HG02623 (cell line): Measurements from ENCODE around the gene TSPAN18.

ENCODE experiments used
- ATAC-seq: cut with Tn5 transposase; IDR thresholded peaks from one replicate; pipeline ENCODE4 v1.9.1; 2021; ENCODE audit warnings: moderate library complexity; ENCODE audit not compliant: unreplicated experiment

Gene TSPAN18

DNA sequence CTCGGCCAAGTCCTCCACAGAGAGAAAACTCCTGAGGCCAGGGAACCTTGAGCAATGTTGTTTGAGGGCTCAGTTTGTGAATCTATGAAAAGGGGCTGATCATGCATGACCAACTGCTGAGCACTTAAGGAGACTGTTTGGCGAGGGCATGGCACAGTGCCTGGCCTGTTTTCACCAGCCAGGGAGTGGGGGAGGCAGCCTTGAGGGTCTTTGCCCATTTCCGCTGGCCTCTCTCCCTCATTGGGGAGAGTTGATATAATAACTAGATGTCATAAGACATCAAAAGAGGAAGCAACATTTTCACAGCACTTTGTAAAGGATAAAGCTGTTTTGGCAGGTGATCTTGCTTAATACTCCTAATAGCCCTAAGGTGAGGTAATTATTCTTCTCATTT lies 113.3 kb downstream of the TSPAN18 start:
- ATAC-seq: no peak

DNA sequence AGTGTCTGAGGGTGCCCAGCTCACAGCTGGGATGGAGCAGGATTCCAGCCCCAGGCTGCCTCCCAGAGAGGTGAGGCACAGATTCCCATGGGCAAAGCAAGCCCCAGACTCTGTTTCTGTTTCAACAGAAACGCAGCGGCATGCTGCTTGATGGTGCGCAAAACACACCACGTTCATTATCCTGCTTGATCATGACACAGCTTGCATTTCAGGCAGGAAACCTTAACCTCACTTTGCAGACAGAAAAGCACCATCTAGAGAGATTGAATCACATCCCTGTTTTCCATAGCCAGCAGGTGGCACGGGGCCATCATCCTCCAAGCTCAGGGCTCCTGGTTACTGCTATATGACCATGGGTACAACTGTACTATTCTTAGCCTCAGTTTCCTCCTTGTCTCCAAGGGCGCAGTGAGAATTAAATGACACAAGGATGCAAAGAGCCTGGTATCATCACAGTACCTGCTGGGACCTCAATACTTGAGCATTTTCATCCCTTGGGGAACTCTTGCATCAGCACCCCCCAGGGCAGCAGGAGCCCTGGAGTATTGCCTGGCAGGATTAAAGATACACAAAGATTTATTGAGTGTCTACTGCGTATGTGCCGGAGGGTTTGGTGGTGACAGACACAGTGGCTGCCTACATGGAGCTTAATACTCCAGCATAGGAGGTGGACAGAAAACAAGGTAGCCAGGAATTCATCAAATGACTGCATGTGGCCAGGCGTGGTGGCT lies 113.9 kb downstream of the TSPAN18 start:
- no peak for ATAC-seq

DNA sequence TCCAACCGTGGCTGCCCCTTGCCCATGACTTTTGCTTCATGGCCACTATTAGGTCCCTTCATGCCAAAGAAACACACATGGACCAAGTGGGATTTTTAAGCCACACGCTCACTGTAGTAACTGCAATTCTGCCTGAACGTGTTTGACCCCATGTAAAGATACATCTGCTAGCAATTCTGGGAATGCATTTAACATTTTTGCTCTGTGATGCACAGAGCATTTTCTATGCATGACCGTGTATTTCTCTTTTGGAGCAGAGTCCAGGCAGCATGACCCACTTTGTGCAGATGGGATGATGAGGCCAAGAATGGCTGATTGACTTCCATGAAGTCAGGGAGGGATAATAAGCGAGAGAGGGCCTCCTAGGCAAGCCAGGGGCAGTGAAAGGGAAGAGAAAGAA lies 115.5 kb downstream of the TSPAN18 start:
- ATAC-seq: no peak

DNA sequence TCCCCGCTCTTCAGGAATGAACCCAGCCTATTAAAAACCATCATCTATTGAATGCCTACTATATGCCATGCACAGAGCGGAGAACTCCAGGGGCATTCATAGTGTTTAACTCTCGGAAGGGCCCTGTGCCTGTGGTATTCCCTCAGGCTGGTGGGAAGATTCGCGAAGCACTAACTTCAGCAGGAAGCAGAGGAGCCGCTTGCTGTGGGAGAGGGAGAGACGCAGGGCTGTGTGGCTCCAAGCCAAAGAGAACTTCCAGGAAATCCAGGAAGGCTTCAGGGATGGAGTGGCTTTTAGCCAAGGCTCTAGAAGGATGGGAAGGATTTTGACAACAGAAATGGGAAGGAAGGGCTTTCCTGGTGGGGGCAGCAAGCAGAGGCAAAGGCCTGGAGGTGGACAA lies 120.1 kb downstream of the TSPAN18 start:
- ATAC-seq: no peak

DNA sequence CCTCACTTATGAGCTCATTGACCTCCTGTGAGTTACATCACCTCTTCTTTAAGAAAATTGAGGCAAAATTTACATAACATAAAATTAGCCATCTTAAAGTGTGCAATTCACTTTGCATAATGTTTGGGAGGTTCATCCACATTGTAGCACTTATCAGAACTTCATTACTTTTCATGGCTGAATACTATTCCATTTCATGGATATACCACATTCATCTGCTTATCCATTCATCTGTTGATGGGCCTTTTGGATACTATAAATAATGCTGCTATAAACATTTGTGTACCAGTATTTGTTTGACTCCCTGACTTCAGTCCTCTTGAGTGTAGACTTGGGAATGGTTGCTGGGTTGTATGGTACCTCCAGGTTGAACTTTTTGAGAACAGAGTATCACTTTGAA lies 120.6 kb downstream of the TSPAN18 start:
- no peak for ATAC-seq

DNA sequence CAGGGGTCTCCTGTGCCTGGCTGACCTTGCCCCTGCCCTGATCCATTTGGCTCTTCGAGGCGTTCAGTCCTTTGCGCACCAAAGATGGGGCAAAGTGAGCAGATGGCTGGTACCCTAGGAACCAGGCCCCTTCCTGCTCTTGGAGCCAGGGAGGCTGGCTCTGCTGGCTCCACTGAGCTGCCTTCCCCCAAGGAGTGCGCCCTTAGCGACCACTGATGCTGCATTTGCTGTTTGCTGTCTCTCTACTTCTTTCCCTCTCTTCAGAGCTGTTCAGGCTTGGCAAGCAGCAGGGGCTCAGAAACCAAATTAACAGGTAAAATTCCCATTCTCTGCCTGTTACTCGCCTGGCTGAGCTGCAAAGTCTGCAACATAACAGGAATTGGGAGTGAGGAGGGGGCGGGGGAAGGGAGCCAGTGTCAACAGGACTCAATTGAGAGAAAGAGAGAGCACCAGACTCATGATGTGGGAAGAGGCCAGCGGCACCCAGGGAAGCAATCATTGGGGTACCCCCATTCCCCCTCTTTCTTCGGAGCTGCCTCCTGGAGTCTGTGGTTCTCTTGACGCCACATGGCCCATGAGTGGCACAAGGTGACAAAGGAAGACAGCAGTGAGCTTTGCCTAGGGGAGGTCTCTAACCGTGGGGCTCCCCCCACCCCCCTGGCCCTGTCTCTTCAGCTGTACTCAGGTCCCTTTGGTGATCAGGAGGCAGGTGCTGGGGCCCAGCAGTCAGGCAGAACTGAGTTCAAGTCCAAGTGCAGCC lies 121.6 kb downstream of the TSPAN18 start:
- no peak for ATAC-seq

DNA sequence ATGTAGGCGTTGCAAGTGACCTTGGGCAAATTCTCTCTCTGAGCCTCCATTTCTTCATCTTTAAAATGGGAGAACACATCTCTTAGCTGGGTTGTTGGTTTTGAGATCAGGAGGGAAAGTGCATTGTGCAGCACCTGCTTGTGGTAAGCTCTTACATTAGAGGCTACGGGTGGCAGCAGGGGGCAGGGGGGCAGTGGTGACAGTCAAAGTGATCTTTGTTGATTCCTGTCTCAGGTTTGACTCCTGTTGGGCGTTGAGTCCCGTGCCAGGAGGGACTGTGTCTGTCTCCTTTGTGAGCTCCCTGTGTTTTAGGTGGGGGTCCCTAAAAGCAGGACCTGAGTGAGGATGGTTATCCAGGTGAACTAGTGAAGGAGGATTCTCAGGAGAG lies 122.2 kb downstream of the TSPAN18 start:
- ATAC-seq: no peak

DNA sequence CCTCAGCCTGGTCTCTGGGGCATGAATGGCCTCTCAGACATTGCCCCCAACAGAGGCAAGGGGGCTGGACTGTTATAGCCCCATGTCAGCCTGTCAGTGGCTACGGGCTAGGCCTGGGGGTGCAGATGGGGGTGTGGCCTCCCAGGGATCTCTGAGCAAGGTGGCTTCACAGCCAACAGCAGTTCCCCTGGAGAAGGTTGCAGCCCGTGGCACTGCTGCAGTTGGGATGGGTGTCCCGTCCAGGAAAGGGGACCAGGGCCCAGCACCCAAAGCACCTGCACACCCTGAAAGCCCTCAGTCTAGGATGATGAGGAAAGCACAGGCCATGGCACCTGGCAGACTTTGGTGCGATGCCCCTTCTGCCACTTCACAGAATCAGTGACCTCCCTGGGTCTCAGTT lies 122.7 kb downstream of the TSPAN18 start:
- ATAC-seq: no peak

DNA sequence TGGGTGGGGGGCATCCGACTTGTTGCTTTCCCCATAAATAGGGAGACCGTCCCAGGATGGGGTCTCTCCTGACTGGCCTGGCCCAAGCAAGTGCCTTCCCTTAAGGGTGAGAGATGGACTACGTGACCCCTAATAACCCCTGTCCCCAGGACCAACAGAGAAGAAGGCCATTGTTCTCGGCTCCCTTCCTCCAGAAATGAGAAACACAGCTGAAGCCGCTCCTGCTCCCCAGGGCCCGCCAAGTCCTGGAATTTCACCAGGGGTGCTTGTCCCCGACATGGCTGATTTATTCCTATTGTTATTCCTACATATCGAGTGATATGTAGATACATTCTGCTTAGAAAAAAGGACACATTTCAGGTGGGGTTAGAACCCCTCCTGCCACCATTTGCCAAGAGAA lies 123.2 kb downstream of the TSPAN18 start:
- no peak for ATAC-seq

DNA sequence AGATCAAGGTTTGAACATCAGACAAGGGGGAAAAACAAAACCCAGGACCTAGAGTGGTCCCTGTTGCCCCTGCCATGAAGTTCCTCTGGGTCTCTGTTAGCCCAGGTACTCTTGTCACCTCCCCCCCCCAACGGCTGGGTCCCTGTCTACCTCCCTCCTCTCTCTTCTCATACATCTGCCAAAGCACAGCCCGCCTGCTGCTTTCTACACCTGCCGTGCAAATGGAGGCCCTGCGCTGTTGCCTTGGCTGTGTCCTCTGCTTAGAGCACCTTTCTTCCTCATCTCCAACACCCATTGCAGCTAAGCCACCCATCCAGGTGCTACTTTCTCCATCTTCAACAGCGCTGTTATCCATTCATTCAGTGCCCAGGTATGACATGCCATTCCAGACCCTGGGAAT lies 124.7 kb downstream of the TSPAN18 start:
- ATAC-seq: no peak

DNA sequence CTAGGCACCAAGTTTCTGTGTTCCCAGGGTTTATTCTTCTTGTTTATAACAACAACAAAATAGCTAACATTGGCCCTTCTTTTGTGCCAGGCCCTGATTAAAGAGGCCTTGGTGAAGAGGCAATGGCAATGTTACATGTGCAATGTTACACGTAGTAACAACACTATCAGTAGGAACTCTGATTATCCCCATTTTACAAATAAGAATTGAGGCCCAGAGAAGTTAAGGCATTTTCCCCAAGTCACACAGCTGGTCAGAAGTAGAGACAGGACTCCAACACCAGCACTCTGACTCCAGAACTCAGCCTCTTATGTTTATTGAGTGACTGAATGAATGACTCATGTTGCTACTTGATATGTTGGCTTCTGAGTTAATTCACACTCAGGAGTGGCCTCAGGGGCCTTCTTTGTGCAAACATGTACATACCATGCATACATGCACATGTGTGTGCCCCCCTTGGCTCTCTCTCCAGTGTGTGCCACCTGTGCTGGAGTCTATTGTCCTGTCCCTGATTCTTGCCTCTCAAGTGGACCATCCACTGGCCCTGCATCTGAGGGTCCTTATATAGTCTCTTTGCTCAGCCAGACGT lies 125.5 kb downstream of the TSPAN18 start:
- no peak for ATAC-seq

DNA sequence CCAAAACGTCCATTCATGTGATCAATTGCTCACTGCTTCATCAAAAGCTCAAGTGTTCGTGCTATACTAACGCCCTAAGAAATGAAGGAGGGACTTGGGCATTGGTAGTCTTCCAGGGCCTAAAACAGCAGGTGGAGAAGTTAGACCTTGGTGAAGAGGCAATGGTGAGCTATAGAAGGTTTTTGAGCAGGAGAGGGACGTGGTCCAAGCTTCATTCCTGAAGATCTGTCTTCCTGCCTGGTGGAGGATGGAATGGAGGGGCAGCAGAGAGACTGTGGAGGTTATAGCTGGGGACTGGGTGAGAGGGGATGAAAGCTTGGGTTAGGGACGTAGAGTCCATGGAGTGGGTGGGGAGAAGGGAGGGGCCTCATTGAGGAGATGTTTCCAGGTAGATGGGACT lies 126.2 kb downstream of the TSPAN18 start:
- no peak for ATAC-seq

DNA sequence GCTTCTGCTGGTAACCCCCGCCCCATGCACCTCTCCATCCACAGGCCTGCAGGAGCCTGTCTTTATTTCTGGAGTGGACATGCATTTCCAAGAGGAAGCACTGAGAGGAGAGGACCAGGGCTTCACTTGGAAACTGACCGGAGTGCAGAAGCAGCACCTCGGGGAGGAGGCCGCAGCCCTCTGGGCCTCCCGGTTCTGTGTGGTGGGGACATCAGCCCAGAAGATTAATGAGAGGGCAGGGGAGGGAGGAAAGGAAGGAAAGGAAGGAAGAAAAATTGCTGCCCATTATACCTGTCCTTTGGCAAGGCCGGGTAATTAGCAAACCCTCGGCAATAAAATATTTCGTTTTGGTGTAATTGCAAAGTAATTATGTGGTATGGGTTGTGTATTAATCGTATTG lies 126.9 kb downstream of the TSPAN18 start:
- no peak for ATAC-seq

DNA sequence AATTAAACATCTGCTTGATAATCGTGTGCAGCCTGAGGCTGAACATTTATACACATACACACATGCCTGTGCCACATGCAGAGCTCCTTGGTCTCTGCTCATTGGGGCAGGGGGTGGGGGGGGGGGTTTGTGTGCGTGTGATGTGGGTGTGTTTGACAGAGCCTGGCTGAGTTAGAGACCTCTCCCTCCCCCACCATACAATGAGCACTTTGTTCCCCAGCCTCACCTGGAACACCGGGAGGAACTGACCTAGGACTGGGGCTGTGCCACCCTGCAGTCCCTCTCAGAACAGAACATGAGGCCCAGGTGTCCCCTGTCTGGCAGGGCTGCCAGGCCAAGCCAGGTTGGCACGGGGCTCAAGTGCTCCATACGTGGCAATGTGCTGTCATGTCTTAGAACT lies 127.3 kb downstream of the TSPAN18 start:
- no peak for ATAC-seq

DNA sequence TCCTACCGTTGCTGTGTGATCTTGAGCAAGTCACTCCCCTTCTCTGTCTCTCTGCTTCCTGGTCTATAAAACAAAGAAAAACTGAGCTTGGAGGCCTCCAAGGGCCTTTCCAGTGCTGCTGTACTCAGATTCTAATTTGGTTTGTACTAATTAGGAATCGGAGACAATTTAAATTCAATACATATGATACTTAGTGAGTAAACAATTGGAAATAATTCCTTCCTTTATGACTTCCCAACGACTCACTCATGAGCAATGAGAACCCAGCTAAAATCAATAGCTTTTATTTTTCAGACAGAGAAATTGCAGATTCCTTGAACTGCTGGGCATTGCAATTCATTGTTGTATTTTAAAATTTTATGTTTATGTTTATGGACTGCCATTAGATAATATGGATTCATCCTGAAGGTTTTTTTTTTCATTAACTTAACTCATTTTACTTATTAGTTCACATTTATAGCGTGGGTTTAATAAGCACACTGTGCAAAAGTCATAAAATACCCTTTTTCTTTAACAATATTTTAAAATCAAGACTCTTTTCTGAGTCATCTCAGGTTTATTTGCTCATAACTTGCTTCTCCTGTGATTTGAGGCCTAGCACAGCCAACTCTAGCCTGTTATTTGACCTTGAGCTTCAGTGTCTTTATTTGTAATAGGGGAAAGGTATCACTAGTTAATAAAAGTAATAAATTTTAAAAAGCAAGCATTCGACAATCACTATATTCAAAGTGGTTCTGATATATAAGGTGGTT lies 128.2 kb downstream of the TSPAN18 start:
- ATAC-seq: no peak

DNA sequence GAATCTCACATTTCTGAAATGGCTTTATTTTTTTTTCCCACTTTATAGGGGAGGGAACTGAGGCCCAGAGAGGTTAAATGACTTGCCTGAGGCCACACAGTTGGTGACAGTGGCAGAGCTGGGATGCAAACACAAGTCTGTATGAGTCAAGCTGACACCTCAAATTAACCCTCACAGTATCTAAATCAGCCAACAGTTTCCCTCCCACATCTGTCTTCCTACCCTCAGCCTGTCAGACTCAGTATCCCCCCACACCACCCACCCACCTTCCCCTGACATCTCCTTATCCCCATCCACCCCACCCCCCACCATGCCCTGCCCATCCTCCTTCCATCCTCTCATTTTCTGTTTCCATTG lies 128.7 kb downstream of the TSPAN18 start:
- no peak for ATAC-seq

DNA sequence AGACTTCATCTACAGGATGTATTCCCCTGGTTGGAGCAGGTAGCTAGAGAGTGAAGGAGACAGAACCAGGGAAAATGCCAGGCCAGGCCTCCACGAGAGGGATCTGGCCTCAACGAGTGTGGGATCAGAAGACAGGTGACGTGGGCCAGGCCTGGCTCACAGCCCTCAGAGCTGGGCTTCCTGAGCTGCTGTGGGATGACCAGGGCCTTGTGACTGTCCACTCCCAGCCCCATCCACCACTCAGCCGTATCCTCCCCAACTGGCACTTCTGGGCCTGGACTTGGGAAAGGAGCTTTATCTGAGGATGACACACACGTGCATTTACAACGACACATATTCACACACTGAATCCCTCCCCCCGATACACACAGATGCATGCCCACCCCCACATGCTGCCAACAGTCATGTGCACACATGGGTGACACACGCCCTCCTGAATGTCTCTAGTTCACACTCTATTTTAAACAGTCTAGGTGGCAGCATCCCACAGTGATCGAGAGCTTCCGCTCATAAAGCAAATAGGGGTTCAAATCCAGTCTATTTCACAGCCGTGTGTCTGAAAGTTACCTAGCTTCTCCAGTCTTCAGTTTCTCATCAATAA lies 130.8 kb downstream of the TSPAN18 start:
- ATAC-seq: no peak

DNA sequence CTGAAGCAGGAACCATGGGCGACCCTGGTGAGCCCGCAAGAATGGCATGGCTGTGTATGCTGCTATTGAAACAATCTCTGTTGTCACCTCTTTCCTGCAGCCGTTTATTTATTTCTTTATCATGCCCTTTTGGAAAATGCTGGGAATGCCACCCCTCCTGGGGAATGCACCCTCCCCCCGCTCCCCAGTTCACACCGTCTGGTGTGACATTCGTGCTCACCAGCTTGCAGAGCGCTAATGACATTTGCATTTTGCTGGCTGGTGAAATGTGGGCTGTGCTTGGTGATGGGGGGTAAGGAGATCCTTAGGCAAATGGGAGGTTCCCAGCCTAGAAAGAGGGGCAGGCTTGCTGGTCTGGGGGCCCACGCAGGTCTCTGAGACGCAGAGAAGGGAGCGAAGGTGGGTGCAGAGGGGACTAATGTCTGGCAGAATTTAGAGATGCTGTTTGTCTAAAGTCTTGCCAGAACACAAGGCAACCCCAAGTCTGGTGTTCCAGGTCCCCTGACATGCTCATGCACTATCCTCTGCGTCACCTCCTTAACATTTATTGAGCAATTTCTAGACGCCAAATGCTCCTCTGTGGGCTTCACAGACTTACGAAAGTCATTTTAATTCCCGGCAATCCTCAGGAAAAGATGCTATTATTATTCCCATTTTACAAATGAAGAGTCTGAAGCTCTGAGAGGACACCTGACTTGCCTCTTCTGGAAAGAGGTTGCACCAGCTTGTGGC lies 132.2 kb downstream of the TSPAN18 start:
- no peak for ATAC-seq

DNA sequence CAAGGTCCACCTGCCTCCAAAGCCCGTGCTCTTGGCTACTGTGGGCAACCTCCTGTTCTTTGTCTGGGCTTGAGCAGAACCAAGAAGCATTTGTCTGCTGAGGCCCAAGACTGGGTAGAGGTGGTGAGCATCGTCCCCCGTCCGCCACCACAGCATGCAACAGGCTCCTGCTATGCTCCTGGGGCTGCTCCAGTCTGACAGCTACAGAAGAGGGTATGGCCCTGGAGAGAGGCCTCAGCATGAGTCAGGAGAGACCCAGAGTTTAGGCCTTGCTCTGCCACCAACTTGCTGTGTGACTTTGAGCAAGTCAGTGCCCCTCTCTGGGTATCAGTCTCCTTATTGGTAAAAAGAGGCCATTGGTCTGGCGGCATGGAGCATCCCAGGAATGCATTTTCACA lies 132.8 kb downstream of the TSPAN18 start:
- ATAC-seq: no peak

DNA sequence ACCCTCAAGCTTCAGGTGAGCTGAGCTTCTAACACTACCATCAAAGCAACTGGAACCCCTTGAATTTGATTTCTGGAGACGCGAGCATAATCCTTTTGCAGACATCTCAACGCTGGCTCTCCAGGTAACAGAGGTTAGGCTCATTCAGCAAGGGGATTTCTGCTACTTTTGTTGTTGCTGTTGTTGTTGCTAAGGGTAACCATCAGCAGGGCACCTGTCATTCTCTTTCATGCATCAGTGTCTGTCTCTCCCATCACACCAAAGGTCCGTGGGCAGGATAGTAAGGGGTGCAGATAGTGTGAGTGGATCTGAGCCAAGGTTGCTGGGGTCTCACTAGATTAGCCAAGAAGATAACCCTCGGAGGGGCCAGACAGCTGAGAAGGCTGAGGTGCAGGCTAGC lies 133.6 kb downstream of the TSPAN18 start:
- no peak for ATAC-seq
